Measurements from ENCODE around the gene TBCCD1.

- TF ChIP-seq SP1 (IDR thresholded peaks at IDR 0.05) (no peak), SUZ12 (IDR thresholded peaks at IDR 0.05) (no peak), ZNF384 (IDR thresholded peaks at IDR 0.05) (no peak), FOXA1 (IDR thresholded peaks at IDR 0.05) (no peak), FOXK2 (IDR thresholded peaks at IDR 0.05) (no peak)
These were observed 36.0 kb upstream of the TBCCD1 start for GRCh38 chr3:186603159-186603558.

Data from HEK293T (cell line).